Endothelial cell of umbilical vein (primary cell): Measurements from ENCODE around the gene SRBD1. TPM values are rescaled to one million over a fixed set of nuclear protein-coding genes. Genes with fewer than 3 reads are reported as not detected.

Experiments used
- BruUV-seq: library from RNA; stranded (reverse); fragments of 400-500 nt; replicated peaks from 2 replicates; lab custom pipeline; 2021; lab: Mats Ljungman, UMichigan
- CTCF ChIA-PET: fragments of 300-600, 350-600 bp; sonication (Branson Sonifier 250); formaldehyde crosslinking; loops from one replicate; lab custom pipeline; 2021; ENCODE audit warnings: antibody characterized with exemption, inconsistent platforms; lab: Charles Lee
- POLR2A ChIA-PET: fragments of 300-600, 350-600 bp; sonication (Branson Sonifier 250); formaldehyde crosslinking; loops from one replicate; lab custom pipeline; 2021; ENCODE audit warnings: antibody characterized with exemption, inconsistent platforms; lab: Charles Lee
- DNase-seq: peaks from one replicate; pipeline ENCODE4 v3.0.0-alpha.2; 2011; ENCODE audit warnings: low read depth, low spot score
- FAIRE-seq: peaks from 2 replicates; lab custom pipeline; 2011; peaks lifted over from hg19 to GRCh38; lab: Jason Lieb, UNC
- H2AFZ ChIP-seq: 2 replicates; pipeline ENCODE4 v1.6.0; 2012; ENCODE audit warnings: low read depth, low read length, control low read depth, inconsistent platforms
- H3K27ac ChIP-seq: 2 replicates; pipeline ENCODE4 v1.5.1; 2011; ENCODE audit warnings: low read depth, mild to moderate bottlenecking, control low read depth, low read length, moderate library complexity; ENCODE audit not compliant: insufficient read depth
- H3K27me3 ChIP-seq, 2 experiments: 2 replicates each; pipeline versions ENCODE4 v1.6.0 to v1.6.1; 2011; ENCODE audit warnings: low read length in 2 of 2, mixed read lengths in 1 of 2; ENCODE audit not compliant: control insufficient read depth in 2 of 2, insufficient read depth in 2 of 2
- H3K36me3 ChIP-seq, 2 experiments: 2 replicates in 1 of 2; 3 replicates in 1 of 2; pipeline ENCODE4 v1.5.1; 2011; ENCODE audit warnings: low read length in 2 of 2, mild to moderate bottlenecking in 1 of 2, moderate library complexity in 1 of 2; ENCODE audit not compliant: control insufficient read depth in 2 of 2, insufficient read depth in 2 of 2; ENCODE audit errors: extremely low read depth in 1 of 2
- H3K4me1 ChIP-seq: 3 replicates; pipeline ENCODE4 v1.5.1; 2011; ENCODE audit warnings: mild to moderate bottlenecking, low read length; ENCODE audit not compliant: control insufficient read depth, insufficient read depth; ENCODE audit errors: extremely low read depth
- H3K4me2 ChIP-seq: 2 replicates; pipeline ENCODE4 v1.6.1; 2011; ENCODE audit warnings: low read length, control low read depth, mixed read lengths; ENCODE audit not compliant: insufficient read depth
- H3K4me3 ChIP-seq, 3 experiments: fragments of 200-600 bp in 1 of 3; sonication (generic), shearing (Covaris generic) in 1 of 3; replicated peaks in 1 of 3; 2 replicates each; pipeline ENCODE4 v1.5.1; 2011 to 2016; ENCODE audit warnings: control low read depth in 3 of 3, low read length in 3 of 3, mild to moderate bottlenecking in 2 of 3, inconsistent platforms in 1 of 3, low read depth in 1 of 3, moderate library complexity in 1 of 3; ENCODE audit not compliant: insufficient read depth in 1 of 3
- H3K79me2 ChIP-seq: 2 replicates; pipeline ENCODE4 v1.6.0; 2012; ENCODE audit warnings: low read length, inconsistent platforms; ENCODE audit not compliant: control insufficient read depth, insufficient read depth
- H3K9ac ChIP-seq: replicated peaks from 2 replicates; pipeline ENCODE3; 2011; ENCODE audit warnings: low read length, control low read depth; ENCODE audit not compliant: insufficient read depth; ENCODE audit errors: extremely low read depth
- H3K9me1 ChIP-seq: replicated peaks from 3 replicates; pipeline ENCODE4 v1.6.0; 2011; ENCODE audit warnings: mild to moderate bottlenecking, low read length; ENCODE audit not compliant: control insufficient read depth, insufficient read depth; ENCODE audit errors: extremely low read depth
- H3K9me3 ChIP-seq: replicated peaks from 2 replicates; pipeline ENCODE4 v1.5.1; 2012; ENCODE audit warnings: low read length, inconsistent platforms; ENCODE audit not compliant: control insufficient read depth, insufficient read depth
- H4K20me1 ChIP-seq: replicated peaks from 2 replicates; pipeline ENCODE3; 2011; ENCODE audit warnings: mild to moderate bottlenecking, low read length; ENCODE audit not compliant: control insufficient read depth, insufficient read depth; ENCODE audit errors: extremely low read depth
- EZH2 ChIP-seq: IDR thresholded peaks from 2 replicates; pipeline ENCODE4 v1.6.1; 2012; ENCODE audit warnings: borderline replicate concordance, low read depth, mild to moderate bottlenecking, moderate library complexity, low read length, inconsistent platforms; ENCODE audit not compliant: severe bottlenecking
- FOS ChIP-seq: IDR thresholded peaks from 2 replicates; pipeline ENCODE4 v1.6.1; 2011; ENCODE audit warnings: mild to moderate bottlenecking, low read length, moderate library complexity, borderline replicate concordance; ENCODE audit not compliant: insufficient read depth
- GATA2 ChIP-seq: IDR thresholded peaks from 2 replicates; pipeline ENCODE4 v1.7.0; 2011; ENCODE audit warnings: low read depth, mild to moderate bottlenecking, moderate library complexity, mixed read lengths, low read length; ENCODE audit not compliant: insufficient read length, insufficient read depth
- JUN ChIP-seq: IDR thresholded peaks from 2 replicates; pipeline ENCODE4 v1.6.1; 2011; ENCODE audit warnings: borderline replicate concordance, low read depth; ENCODE audit not compliant: insufficient read length, insufficient read depth
- MYC ChIP-seq: IDR thresholded peaks from one replicate; pipeline ENCODE4 v1.6.1; 2011; ENCODE audit warnings: mild to moderate bottlenecking, low read depth, low read length
- POLR2A ChIP-seq: IDR thresholded peaks from 2 replicates; pipeline ENCODE4 v1.6.1; 2012; ENCODE audit warnings: low read depth, mild to moderate bottlenecking, control low read depth, low read length
- POLR2AphosphoS5 ChIP-seq: IDR thresholded peaks from 2 replicates; pipeline ENCODE4 v1.6.1; 2012; ENCODE audit warnings: low read depth, mild to moderate bottlenecking, control low read depth, low read length, moderate library complexity; ENCODE audit not compliant: insufficient read depth
- dilution Hi-C: fragments of 300-500 bp; cut with MboI; formaldehyde crosslinking; loops from one replicate; pipeline ENCODE4 v1.15.0; 2019; ENCODE audit warnings: low sequenced_read_pairs; ENCODE audit not compliant: extremely low pct_ligation_motif_present
- intact Hi-C: fragments of 100-400 bp; cut with micrococcal nuclease; formaldehyde crosslinking; loops from one replicate; pipeline ENCODE4 v1.10.0; 2022
- polyA plus RNA-seq, 4 experiments: library from polyadenylated mRNA; depleted of rRNA in 3 of 4; stranded (reverse) in 3 of 4; unstranded in 1 of 4; fragments of >200 nt; gene quantifications; 2 replicates each; pipeline versions ENCODE4 v1.2.1 to v1.2.3, GENCODE V29; 2011 to 2012; ENCODE audit warnings: missing spikeins in 1 of 4
- total RNA-seq: library from RNA; stranded (reverse); gene quantifications from 2 replicates; pipeline ENCODE4 v1.2.3, GENCODE V29; 2021
- TF ChIP-seq, protein P1 (sequence below), 2 donors: IDR thresholded peaks; 1 replicate in 1 of 2; 2 replicates in 1 of 2; pipeline ENCODE4 v1.5.1; 2011; ENCODE audit warnings: low read length in 2 of 2, mild to moderate bottlenecking in 2 of 2, moderate library complexity in 2 of 2, control low read depth in 1 of 2, inconsistent platforms in 1 of 2, low read depth in 1 of 2; ENCODE audit not compliant: insufficient read depth in 1 of 2; ENCODE audit errors: extremely low read depth in 1 of 2
- TF ChIP-seq, protein P2 (sequence below): IDR thresholded peaks from 2 replicates; pipeline ENCODE4 v1.6.1; 2011; ENCODE audit not compliant: insufficient read depth, insufficient read length

SRBD1 gene
- total and polyA plus RNA-seq, 2 donors (not counting 3 experiments of a cell fraction or from before 2014, with no cell fraction given): 3.7 to 12.5 TPM

DNA sequence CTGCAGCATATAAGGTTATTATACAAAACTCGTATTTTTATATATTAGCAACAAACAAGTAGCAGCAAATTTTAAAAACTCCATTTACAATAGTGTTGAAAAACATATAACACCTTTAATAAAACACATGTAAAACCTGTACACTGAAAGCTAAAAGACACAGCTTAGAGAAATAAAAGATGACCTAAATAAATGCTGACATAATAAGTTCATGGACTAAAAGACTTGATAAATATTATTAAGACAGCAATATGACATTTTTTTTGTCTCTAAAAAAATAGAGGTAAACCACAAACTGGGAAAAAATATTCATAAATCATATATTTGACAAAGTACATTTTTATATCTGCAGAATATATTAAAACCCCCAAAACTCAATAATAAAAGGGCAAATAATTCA is 201.4 kb downstream of the SRBD1 start:
- no peaks in the 10 kb centered on the region for H3K79me2 ChIP-seq
- no peaks in the 10 kb centered on the region for H3K27me3 ChIP-seq
- H3K4me2 ChIP-seq: no peak overlapping the region
- CTCF ChIA-PET: no interaction called here
- POLR2A ChIA-PET: no interaction called here
- H3K9ac ChIP-seq: no peak overlapping the region
- no peaks in the 10 kb centered on the region for H3K9me3 ChIP-seq
- FAIRE-seq (no peak), DNase-seq (no peak)
- BruUV-seq: no TSS peak
- H4K20me1 ChIP-seq: no peaks in the 10 kb centered on the region
- no peaks in the 10 kb centered on the region for H3K4me1 ChIP-seq
- peaks cover 0 to 3% of the 10 kb centered on the region in 2 experiments for H3K36me3 ChIP-seq
- no peak overlapping the region for H3K4me3 ChIP-seq
- no peak overlapping the region for H3K27ac ChIP-seq
- H2AFZ ChIP-seq: no peak overlapping the region
- dilution Hi-C loops: no loop called here
- intact Hi-C loops: no loop called here
- TF ChIP-seq, protein P1, sequence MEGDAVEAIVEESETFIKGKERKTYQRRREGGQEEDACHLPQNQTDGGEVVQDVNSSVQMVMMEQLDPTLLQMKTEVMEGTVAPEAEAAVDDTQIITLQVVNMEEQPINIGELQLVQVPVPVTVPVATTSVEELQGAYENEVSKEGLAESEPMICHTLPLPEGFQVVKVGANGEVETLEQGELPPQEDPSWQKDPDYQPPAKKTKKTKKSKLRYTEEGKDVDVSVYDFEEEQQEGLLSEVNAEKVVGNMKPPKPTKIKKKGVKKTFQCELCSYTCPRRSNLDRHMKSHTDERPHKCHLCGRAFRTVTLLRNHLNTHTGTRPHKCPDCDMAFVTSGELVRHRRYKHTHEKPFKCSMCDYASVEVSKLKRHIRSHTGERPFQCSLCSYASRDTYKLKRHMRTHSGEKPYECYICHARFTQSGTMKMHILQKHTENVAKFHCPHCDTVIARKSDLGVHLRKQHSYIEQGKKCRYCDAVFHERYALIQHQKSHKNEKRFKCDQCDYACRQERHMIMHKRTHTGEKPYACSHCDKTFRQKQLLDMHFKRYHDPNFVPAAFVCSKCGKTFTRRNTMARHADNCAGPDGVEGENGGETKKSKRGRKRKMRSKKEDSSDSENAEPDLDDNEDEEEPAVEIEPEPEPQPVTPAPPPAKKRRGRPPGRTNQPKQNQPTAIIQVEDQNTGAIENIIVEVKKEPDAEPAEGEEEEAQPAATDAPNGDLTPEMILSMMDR (IDR thresholded peaks at IDR 0.05; ENCODE audit: extremely low read depth in 1 of 2, insufficient read depth in 1 of 2, low read depth in 1 of 2, low read length in 2 of 2): no peak
- TF ChIP-seq POLR2AphosphoS5 (no peak), GATA2 (no peak), JUN (no peak), POLR2A (no peak), EZH2 (no peak), MYC (no peak), FOS (no peak)
- TF ChIP-seq, protein P2, sequence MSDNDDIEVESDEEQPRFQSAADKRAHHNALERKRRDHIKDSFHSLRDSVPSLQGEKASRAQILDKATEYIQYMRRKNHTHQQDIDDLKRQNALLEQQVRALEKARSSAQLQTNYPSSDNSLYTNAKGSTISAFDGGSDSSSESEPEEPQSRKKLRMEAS: no peak
- H3K9me1 ChIP-seq: no peaks in the 10 kb centered on the region
